GM12873 (cell line): ENCODE measurements around the gene ZNF804B.
A peak's percentile ranks its signal among the peaks of the same experiment; 100 is the strongest.

Experiments used
- CTCF ChIP-seq: IDR thresholded peaks from 2 replicates; pipeline ENCODE4 v1.5.1; 2012; ENCODE audit warnings: low read depth, mild to moderate bottlenecking, moderate library complexity, low read length, control low read depth; ENCODE audit not compliant: insufficient read depth; ENCODE audit errors: missing control alignments

The ZNF804B gene

GRCh38 chr7:88792361-88792760, 32.9 kb downstream of the ZNF804B start:
- TF ChIP-seq CTCF: no peak

- TF ChIP-seq CTCF: no peak
Measured at GRCh38 chr7:88795553-88795952, 36.1 kb downstream of the ZNF804B start, which contains the start of gene TEX47. Gene TEX47, minus strand, starts transcription at chr7:88795737. Its CDS starts 795 bp downstream, at chr7:88794942.

- no peak for TF ChIP-seq CTCF
Measured at GRCh38 chr7:88801046-88801445, 41.5 kb downstream of the ZNF804B start.

- TF ChIP-seq CTCF: no peak
Measured at GRCh38 chr7:88806280-88807037, 47.0 kb downstream of the ZNF804B start.

- TF ChIP-seq CTCF: no peak
Measured at GRCh38 chr7:88818552-88818951, 59.1 kb downstream of the ZNF804B start.

GRCh38 chr7:88826222-88826621, 66.7 kb downstream of the ZNF804B start:
- no peak for TF ChIP-seq CTCF

- TF ChIP-seq CTCF: peak; percentile 55
Measured at GRCh38 chr7:88835147-88835728, 75.7 kb downstream of the ZNF804B start.
